Measurements from ENCODE around the gene ASB3.

The ASB3 gene

DNA sequence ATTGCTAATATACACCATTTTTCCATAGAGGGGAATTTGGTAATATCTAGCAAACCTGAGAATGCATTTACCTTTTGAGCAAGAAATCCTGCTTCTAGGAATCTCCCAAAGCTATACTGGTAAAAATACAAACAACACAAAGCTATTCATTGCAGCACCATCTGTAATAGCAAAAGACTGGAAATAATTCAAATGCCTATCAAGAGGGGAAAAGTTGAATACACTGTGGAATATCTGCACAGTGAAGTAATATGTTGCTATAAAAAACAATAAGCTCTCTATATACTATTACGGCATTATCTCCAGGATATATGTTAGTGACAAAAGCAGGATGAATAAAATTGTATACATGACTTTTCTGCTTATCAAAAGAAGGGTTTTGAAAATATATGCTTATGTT is 131.5 kb downstream of the ASB3 start:
- TF ChIP-seq, protein P1, sequence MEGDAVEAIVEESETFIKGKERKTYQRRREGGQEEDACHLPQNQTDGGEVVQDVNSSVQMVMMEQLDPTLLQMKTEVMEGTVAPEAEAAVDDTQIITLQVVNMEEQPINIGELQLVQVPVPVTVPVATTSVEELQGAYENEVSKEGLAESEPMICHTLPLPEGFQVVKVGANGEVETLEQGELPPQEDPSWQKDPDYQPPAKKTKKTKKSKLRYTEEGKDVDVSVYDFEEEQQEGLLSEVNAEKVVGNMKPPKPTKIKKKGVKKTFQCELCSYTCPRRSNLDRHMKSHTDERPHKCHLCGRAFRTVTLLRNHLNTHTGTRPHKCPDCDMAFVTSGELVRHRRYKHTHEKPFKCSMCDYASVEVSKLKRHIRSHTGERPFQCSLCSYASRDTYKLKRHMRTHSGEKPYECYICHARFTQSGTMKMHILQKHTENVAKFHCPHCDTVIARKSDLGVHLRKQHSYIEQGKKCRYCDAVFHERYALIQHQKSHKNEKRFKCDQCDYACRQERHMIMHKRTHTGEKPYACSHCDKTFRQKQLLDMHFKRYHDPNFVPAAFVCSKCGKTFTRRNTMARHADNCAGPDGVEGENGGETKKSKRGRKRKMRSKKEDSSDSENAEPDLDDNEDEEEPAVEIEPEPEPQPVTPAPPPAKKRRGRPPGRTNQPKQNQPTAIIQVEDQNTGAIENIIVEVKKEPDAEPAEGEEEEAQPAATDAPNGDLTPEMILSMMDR (IDR thresholded peaks at IDR 0.05; ENCODE audit: low read depth, low read length, missing control alignments) = no peak
- H3K4me3 ChIP-seq (ENCODE audit: low read depth, low read length) = no peak overlapping the region
- no peak for DNase-seq (ENCODE audit: low read depth)

DNA sequence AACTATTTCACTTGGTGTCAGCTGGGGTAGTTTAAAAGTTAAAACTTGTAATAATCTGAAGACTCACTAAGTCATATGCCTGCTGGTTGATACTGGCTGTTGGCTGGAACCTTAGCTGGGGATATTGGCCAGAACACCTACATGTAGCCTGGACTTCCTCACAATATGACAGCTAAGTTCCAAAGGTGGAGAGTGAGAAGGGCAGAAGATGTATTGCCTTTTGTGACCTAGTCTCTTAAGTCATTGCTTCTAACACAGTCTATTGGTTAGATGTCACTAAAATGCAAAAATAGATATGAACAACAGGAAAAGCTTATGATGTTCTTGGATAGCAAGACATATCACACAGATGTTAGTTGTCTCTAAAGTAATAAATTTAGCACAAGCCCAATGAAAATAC is 132.4 kb downstream of the ASB3 start:
- DNase-seq (ENCODE audit: low read depth) = no peak
- TF ChIP-seq, protein P1 (IDR thresholded peaks at IDR 0.05; ENCODE audit: low read depth, low read length, missing control alignments) = no peak
- no peak overlapping the region for H3K4me3 ChIP-seq (ENCODE audit: low read depth, low read length)

DNA sequence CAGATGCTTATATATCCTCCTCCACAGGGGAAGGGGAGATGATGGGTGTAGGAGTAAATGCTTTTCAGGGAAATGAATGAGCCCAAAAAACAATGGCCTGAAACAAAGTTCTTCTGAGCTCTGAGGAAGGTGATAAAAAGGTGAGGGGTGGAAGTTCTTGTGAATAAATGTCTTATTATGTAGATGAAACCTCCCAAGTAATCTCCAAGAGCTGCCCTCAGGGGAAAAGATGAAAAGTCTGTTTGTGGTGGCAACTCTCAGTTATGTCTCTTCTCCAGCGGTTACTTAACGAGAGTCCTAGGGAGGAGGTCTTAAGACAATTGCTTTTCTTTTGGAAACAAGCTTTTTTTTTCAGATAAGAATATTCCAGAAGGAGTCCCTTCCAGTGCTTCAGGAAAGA is 134.6 kb downstream of the ASB3 start:
- DNase-seq (ENCODE audit: low read depth) = no peak
- TF ChIP-seq, protein P1 (IDR thresholded peaks at IDR 0.05; ENCODE audit: low read depth, low read length, missing control alignments) = no peak
- H3K4me3 ChIP-seq (ENCODE audit: low read depth, low read length) = no peak overlapping the region

DNA sequence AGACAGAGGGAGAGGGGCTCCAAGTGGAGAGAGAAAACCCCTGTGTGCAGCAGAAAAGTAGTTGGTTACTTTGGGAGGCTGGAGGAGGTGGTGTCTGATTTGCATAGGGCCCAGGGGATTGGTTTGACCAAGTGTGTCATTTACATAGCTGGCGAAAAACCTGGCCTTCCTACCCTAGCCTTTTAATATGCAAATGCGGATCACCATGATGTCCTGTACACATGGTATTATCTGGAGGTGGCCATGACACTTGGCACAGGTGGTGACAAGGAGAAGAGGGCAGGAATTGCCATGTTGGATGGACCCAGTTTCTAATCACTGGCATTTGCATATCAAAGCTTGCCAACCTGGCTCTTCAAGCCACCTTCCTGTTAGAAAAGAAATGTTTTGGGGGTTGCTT is 140.0 kb downstream of the ASB3 start:
- DNase-seq (ENCODE audit: low read depth) = no peak
- TF ChIP-seq, protein P1 (IDR thresholded peaks at IDR 0.05; ENCODE audit: low read depth, low read length, missing control alignments) = no peak
- no peak overlapping the region for H3K4me3 ChIP-seq (ENCODE audit: low read depth, low read length)

DNA sequence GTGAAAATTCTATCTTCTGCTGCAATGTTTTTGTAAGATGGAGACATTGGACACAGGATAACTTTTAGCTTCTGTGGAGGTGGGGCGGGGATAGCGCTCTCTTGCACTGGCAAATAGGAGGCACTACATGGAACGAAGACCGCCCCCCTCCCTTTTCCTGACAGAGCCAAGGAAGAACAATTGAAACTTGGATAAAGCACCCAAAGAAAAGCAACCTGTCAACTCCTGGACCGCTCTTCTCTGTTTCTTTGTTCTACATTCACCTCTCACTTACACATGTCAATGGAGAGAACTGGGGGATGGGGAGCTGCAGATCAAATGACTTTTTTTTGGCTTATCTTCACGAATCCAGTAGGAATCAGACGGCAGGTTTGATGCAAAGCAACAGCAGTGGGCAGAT is 145.5 kb downstream of the ASB3 start:
- DNase-seq (ENCODE audit: low read depth) = no peak
- TF ChIP-seq, protein P1 (IDR thresholded peaks at IDR 0.05; ENCODE audit: low read depth, low read length, missing control alignments) = no peak
- no peak overlapping the region for H3K4me3 ChIP-seq (ENCODE audit: low read depth, low read length)

DNA sequence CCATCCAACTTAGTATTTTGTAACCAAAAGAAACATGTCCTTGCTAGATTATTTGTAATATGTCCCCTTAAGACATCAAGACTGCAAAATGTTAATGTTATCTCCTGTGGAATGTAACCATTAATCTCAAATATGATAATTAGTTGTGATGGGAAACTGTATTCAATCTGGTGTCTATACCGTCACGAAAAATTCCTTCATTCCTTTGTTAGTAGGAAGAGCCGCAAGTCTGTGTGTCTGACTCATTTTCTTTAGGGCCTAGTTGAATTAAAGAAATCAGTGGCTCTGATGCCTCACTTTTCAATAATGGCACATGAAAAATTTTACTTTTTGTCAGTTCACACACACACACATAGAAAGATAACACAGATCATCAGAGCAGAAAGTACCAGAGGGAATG is 146.3 kb downstream of the ASB3 start:
- H3K4me3 ChIP-seq (ENCODE audit: low read depth, low read length) = no peak overlapping the region
- DNase-seq (ENCODE audit: low read depth) = no peak
- TF ChIP-seq, protein P1 (IDR thresholded peaks at IDR 0.05; ENCODE audit: low read depth, low read length, missing control alignments) = no peak

DNA sequence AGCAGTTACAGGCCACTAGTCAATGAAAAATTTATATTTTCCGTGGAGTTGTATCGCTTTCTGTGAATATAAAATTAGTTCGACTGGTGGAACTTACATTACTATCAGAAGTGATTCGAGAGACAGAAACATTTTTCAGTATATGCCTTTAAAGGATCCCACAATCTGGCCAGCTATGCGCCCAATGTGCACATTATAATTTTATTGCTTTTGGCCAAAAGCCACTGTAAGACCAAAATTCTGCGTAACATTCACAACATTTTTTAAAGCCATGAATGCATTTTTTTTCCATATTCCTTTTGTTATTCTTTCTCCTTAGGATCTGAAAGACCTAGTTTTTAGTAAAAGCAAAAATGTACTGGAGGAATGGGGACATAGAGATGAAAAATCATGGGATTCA is 150.2 kb downstream of the ASB3 start:
- no peak overlapping the region for H3K4me3 ChIP-seq (ENCODE audit: low read depth, low read length)
- TF ChIP-seq, protein P1 (IDR thresholded peaks at IDR 0.05; ENCODE audit: low read depth, low read length, missing control alignments) = no peak
- DNase-seq (ENCODE audit: low read depth) = no peak

All from GM12864 (cell line).